ENCODE measurements around the gene HMGB4. TPM values are rescaled to one million over a fixed set of nuclear protein-coding genes. Genes with fewer than 3 reads are reported as not detected.

HMGB4 gene
- total RNA-seq, 4 donors from 2014 or later, result not detected

GRCh38 chr1:33854091-33854490, 9.8 kb upstream of the HMGB4 start:
- no peak overlapping the region for H3K4me3 ChIP-seq
- WGBS, result 87% methylated on average over 5 of the region's 5 CpGs
- H3K36me3 ChIP-seq, result no peaks in the 10 kb centered on the region
- intact Hi-C loops (cut with DNase I), result no loop called here
- no peak overlapping the region for H3K27ac ChIP-seq (replicated peaks in 1 of 4)
- DNase-seq (ENCODE audit: extremely low spot score), result no peak
- H3K4me1 ChIP-seq, result no peaks in the 10 kb centered on the region
- H3K27me3 ChIP-seq, result peaks cover 0 to 25% (median 0%) of the 10 kb centered on the region in 4 donors
- H3K9me3 ChIP-seq, result no peaks in the 10 kb centered on the region
- no peak for TF ChIP-seq POLR2AphosphoS5 (IDR thresholded peaks at IDR 0.05)
- TF ChIP-seq POLR2A (IDR thresholded peaks at IDR 0.05; ENCODE audit: low read depth), result no peak
- no peak for TF ChIP-seq CTCF (IDR thresholded peaks at IDR 0.05)
- no peak for TF ChIP-seq EP300 (IDR thresholded peaks at IDR 0.05)

- no peaks in the 10 kb centered on the region for H3K9me3 ChIP-seq
- WGBS, result 66% methylated on average over 2 of the region's 2 CpGs
- intact Hi-C loops (cut with DNase I), result no loop called here
- H3K4me3 ChIP-seq, result no peak overlapping the region
- peaks cover 0 to 29% (median 0%) of the 10 kb centered on the region in 4 donors for H3K27me3 ChIP-seq
- H3K36me3 ChIP-seq, result no peaks in the 10 kb centered on the region
- H3K27ac ChIP-seq (replicated peaks in 1 of 4), result no peak overlapping the region
- no peak for TF ChIP-seq POLR2A (IDR thresholded peaks at IDR 0.05; ENCODE audit: low read depth)
- no peak for TF ChIP-seq POLR2AphosphoS5 (IDR thresholded peaks at IDR 0.05)
- no peak for TF ChIP-seq CTCF (IDR thresholded peaks at IDR 0.05)
- TF ChIP-seq EP300 (IDR thresholded peaks at IDR 0.05), result no peak
- H3K4me1 ChIP-seq, result no peaks in the 10 kb centered on the region
- no peak for DNase-seq (ENCODE audit: extremely low spot score)
Measured at GRCh38 chr1:33860671-33861070, 3.2 kb upstream of the HMGB4 start.

GRCh38 chr1:33864460-33865389, 846 bp downstream of the HMGB4 start:
- Histone ChIP-seq H3K36me3 (no peaks in the 10 kb centered on the region), H3K4me3 (no peak overlapping the region), H3K27me3 (peaks cover 0 to 20% (median 0%) of the 10 kb centered on the region in 4 donors), H3K9me3 (peaks cover 0 to 15% (median 0%) of the 10 kb centered on the region in 4 donors), H3K27ac (replicated peaks in 1 of 4) (no peak overlapping the region), H3K4me1 (no peaks in the 10 kb centered on the region)
- DNase-seq (ENCODE audit: extremely low spot score), result no peak
- intact Hi-C loops (cut with DNase I), result no loop called here
- TF ChIP-seq POLR2A (IDR thresholded peaks at IDR 0.05; ENCODE audit: low read depth), result no peak
- TF ChIP-seq POLR2AphosphoS5 (IDR thresholded peaks at IDR 0.05), result no peak
- TF ChIP-seq CTCF (IDR thresholded peaks at IDR 0.05), result no peak
- no peak for TF ChIP-seq EP300 (IDR thresholded peaks at IDR 0.05)
- 65% methylated on average over 14 of the region's 14 CpGs for WGBS

GRCh38 chr1:33866281-33866680, 2.4 kb downstream of the HMGB4 start:
- Histone ChIP-seq H3K36me3 (no peaks in the 10 kb centered on the region), H3K4me3 (no peak overlapping the region), H3K4me1 (no peaks in the 10 kb centered on the region), H3K27me3 (peaks cover 0 to 20% (median 0%) of the 10 kb centered on the region in 4 donors), H3K27ac (replicated peaks in 1 of 4) (no peak overlapping the region), H3K9me3 (peaks cover 0 to 15% (median 0%) of the 10 kb centered on the region in 4 donors)
- DNase-seq (ENCODE audit: extremely low spot score), result no peak
- TF ChIP-seq POLR2A (IDR thresholded peaks at IDR 0.05; ENCODE audit: low read depth), result no peak
- WGBS, result 50% methylated on average over 6 of the region's 6 CpGs
- intact Hi-C loops (cut with DNase I), result no loop called here

- intact Hi-C loops (cut with DNase I), result no loop called here
- peaks cover 0 to 20% (median 0%) of the 10 kb centered on the region in 4 donors for H3K27me3 ChIP-seq
- WGBS, result 72% methylated on average over 1 of the region's 1 CpG
- no peak for TF ChIP-seq EP300 (IDR thresholded peaks at IDR 0.05)
- no peak for TF ChIP-seq CTCF (IDR thresholded peaks at IDR 0.05)
- TF ChIP-seq POLR2A (IDR thresholded peaks at IDR 0.05; ENCODE audit: low read depth), result no peak
- no peak for TF ChIP-seq POLR2AphosphoS5 (IDR thresholded peaks at IDR 0.05)
- DNase-seq (ENCODE audit: extremely low spot score), result no peak
- H3K36me3 ChIP-seq, result no peaks in the 10 kb centered on the region
- no peaks in the 10 kb centered on the region for H3K4me1 ChIP-seq
- H3K9me3 ChIP-seq, result peaks cover 0 to 15% (median 0%) of the 10 kb centered on the region in 4 donors
- H3K27ac ChIP-seq (replicated peaks in 1 of 4), result no peak overlapping the region
- no peak overlapping the region for H3K4me3 ChIP-seq
Measured at GRCh38 chr1:33867684-33868083, 3.8 kb downstream of the HMGB4 start.

All from esophagus muscularis mucosa (tissue), 4 donors.